ENCODE results near the gene PTPN7.

Gene PTPN7

GRCh38 chr1:202105571-202106339 lies 54.6 kb downstream of the PTPN7 start:
- DNase-seq: peak; percentile 57

DNA sequence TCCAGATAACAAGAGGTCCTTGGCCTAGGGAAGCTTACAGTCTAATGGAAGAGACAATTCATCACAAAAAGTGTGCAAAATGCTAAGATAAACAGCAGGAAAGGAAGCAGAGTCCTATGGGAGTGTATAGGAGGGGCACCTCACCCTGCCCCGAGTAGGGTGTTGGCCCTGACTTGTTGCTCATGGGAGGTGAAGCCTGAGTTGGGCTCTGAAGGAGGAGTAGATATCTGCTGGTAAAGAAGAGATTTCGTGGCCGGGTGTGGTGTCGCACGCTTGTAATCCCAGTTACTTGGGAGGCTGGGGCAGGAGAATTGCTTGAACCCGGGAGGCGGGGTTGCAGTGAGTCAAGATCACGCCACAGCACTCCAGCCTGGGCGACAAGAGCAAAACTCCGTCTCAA lies 56.3 kb downstream of the PTPN7 start:
- no peak for DNase-seq

- peak; percentile 70 for DNase-seq
Observed at GRCh38 chr1:202101184-202101583, 59.2 kb downstream of the PTPN7 start.
